Putamen (tissue), 1 donor: ENCODE results near the gene C5.

ENCODE experiments used
- DNase-seq: peaks from one replicate; pipeline ENCODE4 v3.0.0-alpha.2; 2016; ENCODE audit warnings: low spot score

C5 gene

GRCh38 chr9:120924698-120925534, 125.2 kb downstream of the C5 start:
- DNase-seq, result no peak

DNA sequence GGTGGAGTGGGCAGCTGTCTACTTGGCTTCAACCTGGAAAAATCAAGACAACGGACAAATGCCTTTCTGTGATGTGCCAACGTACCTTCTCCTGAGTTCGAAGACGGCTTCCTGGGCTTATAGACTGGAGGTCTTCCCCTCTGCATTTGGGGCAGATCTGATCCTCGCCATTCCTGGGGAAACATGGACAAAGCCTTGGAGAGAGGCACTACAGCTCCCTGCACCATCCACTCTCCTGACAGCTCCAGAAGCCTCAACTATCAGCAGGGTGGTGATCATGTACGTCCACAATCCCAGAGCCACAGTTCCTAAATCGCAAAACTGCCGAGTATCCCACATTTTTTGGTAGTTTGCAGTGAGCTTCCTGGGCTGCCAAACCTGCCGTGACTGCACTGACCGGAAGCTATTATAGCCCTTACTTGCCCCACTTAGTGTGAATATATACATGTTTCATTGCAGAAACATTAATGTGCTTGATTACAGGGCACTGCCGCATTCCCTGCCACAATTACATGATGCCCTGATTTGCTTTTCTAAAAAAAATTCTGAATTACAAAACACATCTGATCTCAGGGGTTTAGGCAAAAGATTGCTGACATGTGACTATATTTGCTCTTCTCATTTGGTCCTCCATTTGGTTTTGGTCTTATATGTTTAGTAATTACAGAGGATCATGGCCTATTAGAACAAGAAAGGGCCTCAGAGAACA, 126.3 kb downstream of the C5 start:
- no peak for DNase-seq

- DNase-seq, result no peak
Measured at GRCh38 chr9:120922404-120923195, 127.5 kb downstream of the C5 start.

DNA sequence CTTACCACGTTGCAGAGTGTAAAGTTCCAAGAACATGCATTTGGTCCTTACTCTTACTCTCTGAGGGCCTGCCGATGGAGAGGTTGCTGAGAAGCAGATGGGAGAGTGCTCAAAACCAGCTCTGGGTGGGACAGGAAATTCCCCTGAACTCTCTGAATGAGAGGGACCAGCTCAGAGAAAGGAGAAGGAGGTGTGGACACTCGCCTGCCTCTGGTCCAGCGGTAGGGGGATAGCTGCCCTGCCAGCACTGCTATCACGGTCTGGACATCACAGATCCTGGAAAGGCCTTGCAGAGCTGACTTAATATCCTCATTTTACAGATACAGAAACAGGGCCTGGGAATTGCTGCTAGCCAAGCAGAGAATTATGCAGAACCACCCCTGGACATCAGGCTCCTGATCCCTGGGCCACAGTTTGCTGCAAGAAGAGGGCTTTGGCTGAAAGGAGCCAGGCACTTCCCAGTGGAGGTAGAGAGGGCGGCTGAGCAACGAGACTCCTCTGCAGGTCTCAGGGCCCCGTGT, 128.4 kb downstream of the C5 start:
- no peak for DNase-seq

- DNase-seq, result no peak
Measured at GRCh38 chr9:120920806-120921178, 129.3 kb downstream of the C5 start.

- DNase-seq, result no peak
Measured at GRCh38 chr9:120919843-120920805, 130.0 kb downstream of the C5 start.

- no peak for DNase-seq
Measured at GRCh38 chr9:120918931-120919842, 130.9 kb downstream of the C5 start.

DNA sequence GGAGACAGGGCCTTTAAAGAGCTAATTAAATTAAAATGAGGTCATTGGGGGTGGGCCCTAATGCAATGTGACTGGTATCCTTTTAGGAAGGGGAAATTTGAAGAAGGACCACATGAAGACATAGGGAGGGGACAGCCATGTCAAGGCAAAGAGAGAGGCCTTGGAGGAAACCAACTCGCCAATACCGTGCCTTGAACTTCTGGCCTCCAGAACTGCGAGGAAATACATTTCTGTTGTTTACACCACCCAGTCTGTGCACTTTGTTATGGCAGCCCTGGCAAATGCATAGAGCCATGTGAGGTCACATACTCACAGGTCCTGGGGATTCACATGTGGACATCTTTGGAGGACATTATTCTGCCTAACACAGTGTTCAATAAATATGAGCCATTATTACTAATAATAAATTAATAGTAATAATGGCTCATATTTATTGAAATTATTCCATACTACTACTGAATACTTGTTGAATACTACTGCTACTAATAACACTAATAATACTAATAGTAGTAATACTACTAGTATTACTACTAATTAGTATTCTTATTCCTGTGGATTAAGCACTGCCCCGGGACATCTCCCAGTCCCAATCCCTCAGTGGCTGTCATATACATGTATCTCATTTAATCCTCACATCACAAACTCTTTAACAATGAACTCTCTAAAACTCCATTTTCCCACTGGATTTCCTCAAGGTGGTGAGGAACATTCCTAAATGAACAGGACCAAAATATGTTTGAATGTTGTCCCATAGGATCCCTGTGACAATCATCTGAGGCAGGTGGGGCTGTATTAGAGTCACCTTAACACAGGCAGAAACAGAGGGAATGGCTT, 131.9 kb downstream of the C5 start:
- DNase-seq, result no peak

DNA sequence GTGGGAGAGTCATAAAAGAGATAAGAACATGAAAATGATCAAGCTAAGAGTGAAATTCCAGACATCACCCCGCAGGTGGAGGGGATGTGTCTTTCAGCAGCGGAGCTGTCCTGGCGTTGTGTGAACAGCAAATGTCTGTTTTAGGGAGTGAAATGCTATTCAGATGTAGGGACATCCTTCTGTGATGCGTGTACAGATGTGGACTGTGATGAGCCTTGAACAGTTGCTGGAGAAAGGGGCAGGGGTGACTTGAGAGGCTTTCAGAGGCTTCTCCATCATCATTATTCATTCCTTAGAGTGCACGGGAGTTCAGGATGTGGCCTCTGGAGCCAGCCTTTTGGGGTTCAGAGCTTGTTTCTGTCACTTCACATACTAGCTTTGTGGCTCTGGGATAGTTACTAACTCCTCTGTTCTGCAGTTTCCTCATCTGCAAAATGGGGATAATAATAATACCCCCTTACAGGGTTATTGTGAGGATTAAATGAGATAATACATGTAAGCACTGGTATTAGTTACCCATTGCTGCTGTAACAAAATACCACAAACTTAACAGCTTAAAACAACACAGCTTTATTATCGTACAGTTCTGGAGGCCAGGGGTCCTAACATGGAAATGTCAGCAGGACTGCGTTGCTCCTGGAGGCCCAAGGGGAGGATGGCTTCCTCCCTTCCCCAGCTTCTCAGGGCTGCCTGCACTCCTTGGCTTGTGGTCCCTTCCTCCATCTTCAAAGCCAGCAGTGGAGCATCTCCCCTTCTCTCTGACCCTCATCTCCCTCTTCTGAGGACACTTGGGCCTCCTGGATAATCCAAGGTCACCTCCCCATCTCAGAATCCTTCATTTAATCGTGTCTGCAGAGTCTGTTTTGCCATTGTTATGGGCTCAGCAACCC, 132.8 kb downstream of the C5 start:
- DNase-seq, result no peak

DNA sequence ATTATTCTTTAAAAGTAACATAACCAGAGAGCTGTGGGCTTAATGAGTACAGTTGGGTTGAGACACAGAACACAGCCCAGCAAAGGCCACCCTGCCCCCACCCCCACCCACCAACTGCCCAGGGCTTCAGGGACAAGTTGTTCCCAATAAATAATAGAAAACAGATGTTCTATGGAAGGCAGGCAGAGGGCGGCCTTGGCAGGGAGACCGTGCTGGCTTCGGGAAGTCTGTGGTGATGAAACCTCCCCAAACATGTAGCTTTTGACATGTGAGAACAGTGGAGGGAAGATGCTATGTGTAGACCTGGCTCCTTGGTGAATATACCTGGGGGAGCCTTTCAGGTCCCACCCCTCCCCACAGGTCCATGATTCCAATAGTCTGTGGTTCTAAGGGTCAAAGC, 133.5 kb downstream of the C5 start:
- peak; percentile 56 for DNase-seq

DNA sequence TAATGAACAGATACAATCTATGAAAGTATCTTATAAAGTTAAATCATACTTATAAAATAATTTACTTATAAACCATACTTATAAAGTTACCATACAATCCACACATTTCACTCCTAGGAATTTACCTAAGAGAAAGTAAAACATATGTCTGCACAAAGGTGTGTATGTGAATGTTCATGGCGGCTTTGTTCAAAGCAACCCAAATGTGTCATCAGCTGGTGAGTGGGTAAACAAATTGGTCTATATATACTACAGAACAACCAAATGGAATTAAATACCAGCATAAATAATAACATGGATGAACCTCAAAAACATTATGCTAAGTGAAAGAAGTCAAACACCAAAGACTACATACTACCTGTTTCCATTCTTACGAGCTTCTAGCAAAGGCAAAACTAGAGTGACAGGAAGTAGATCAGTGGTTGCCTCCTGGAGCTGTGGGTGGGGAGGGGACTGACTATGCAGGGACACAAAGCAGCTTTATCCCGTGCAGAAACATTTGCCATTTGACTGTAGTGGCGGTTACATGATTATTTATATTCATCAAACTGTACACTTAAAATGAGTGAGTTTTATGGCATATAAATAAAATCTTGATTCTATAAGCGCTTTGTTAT, 134.1 kb downstream of the C5 start:
- no peak for DNase-seq

- DNase-seq, result no peak
Measured at GRCh38 chr9:120914953-120915352, 135.1 kb downstream of the C5 start.

- DNase-seq, result peak; percentile 90
Measured at GRCh38 chr9:120914396-120914795, 135.7 kb downstream of the C5 start.

DNA sequence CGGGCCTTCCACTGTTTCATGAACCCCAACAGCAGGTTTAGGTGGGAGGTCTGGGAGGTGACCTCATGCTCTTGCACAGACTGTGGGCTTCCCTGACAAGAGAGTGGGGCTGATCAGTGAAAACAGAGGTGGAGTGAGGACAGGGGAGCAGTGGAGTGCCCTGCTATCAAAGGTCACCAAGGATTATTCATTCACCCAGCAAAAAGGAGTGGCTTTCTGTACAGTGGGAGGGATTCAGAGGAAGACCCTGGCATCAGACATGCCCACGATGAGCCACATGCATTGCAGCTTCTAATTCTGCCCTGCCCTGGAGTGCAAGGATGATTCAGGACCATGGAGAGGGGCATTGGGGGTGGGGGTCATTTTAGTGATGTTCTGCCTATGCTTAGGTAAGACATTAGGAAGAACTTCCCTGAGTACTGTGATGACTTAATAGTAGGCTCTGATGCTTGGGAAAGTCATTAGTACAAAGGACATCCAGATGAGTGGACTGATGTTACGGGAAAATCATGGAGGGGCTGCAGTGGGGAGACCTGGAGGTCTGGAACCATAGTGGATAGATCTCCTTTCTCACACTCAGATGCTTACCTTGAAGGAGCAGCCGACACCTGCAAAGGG, 136.3 kb downstream of the C5 start:
- DNase-seq, result no peak

DNA sequence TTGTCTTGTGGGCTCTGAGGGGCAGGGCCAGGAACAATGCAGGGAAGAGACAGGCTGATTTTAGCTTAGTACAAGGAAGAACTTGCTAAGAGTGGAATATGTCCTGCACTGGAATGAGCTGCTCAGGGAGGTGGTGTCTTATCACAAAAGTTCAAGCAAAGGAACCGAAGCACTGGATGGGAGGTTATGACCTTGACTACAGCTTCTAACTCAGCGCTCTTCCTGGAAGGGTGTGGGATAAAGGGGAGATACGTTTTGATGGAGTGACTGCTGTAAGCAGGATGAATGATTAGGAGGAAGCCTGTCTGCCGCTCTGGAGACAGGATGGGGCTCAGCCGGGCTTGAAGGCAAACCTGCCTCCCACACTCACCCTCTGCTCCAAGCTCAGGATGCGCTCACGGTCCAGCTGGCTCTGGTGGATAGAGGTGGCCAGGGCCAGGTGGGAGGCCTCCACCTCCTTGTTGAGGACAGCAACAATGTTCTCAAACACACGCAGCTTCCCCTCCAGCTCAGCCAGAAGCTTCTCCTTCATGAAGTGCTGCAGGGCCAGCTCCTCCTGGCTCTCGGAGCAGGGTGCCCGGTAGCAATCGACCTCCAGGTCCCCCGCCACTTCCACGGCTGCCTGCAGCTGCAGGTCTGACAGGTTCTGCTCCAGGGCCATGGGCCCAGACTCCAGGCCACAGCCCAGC, 137.0 kb downstream of the C5 start:
- no peak for DNase-seq

DNA sequence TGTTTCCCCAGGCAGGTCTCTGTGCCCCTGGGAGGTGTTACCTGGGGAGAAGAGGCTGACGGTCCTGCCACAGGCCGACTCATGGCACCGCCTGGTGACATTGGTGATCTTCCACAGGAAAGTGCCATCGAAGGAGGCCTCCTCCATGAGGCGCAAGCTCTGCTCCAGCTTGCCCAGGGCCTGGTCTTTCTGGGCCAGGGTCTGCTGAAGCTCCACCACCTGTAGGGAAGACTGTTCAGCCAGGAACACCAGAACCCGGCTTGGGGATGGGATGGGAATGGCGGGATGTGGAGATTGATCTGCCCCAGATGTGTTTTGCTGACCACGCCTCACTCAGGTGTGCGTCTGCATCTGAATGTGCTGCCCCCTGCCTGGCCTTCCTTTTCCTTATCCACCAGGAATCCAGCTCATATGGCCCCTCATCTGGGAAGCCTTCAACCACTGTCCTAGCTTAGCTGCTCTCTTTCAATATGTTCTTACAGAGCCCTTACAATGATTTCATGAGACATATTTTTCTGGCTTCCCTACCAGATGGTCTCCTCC, 138.7 kb downstream of the C5 start:
- DNase-seq, result no peak
